SK-N-SH treated with all-trans-retinoic acid at 6 μM for 48 hours (cell line): Measurements from ENCODE around the gene CCDC85C.

ENCODE experiments used
- ATAC-seq: fragments of 200-7000 bp; cut with Tn5 transposase; 3 replicates; pipeline ENCODE4 v1.9.1; 2020; ENCODE audit warnings: mild to moderate bottlenecking, moderate library complexity
- ARNTL ChIP-seq: fragments of 450-650 bp; formaldehyde crosslinking; IDR thresholded peaks from 2 replicates; pipeline ENCODE4 v1.5.0; 2020; ENCODE audit warnings: low read depth, mild to moderate bottlenecking, moderate library complexity, borderline replicate concordance
- BACH2 ChIP-seq: fragments of 250-450 bp; sonication (Bioruptor Pico); IDR thresholded peaks from 2 replicates; pipeline ENCODE4 v1.9.0; 2021; ENCODE audit warnings: mild to moderate bottlenecking, borderline replicate concordance
- CREB5 ChIP-seq: fragments of 250-450 bp; sonication (Bioruptor Pico); IDR thresholded peaks from 2 replicates; pipeline ENCODE4 v1.5.1; 2020; ENCODE audit warnings: low read depth, mild to moderate bottlenecking, moderate library complexity
- CSDC2 ChIP-seq: fragments of 250-450 bp; sonication (Bioruptor Pico); IDR thresholded peaks from 2 replicates; pipeline ENCODE4 v1.5.0; 2020; ENCODE audit warnings: mild to moderate bottlenecking, moderate library complexity
- CSRNP3 ChIP-seq: fragments of 250-450 bp; sonication (Bioruptor Pico); IDR thresholded peaks from 2 replicates; pipeline ENCODE4 v1.5.1; 2021; ENCODE audit warnings: mild to moderate bottlenecking, moderate library complexity
- ESRRG ChIP-seq: fragments of 250-450 bp; sonication (Bioruptor Pico); IDR thresholded peaks from 2 replicates; pipeline ENCODE4 v1.6.1; 2021; ENCODE audit warnings: mild to moderate bottlenecking
- ISL1 ChIP-seq: fragments of 250-450 bp; sonication (Bioruptor Pico); IDR thresholded peaks from 2 replicates; pipeline ENCODE4 v2.1.2; 2022; ENCODE audit warnings: mild to moderate bottlenecking, moderate library complexity
- OSR1 ChIP-seq: fragments of 250-450 bp; sonication (Bioruptor Pico); IDR thresholded peaks from 2 replicates; pipeline ENCODE4 v1.8.0; 2022; ENCODE audit warnings: moderate library complexity, mild to moderate bottlenecking, inconsistent platforms
- POU6F1 ChIP-seq: fragments of 250-450 bp; sonication (Bioruptor Pico); IDR thresholded peaks from 2 replicates; pipeline ENCODE4 v1.8.0; 2021; ENCODE audit warnings: low read depth, mild to moderate bottlenecking, moderate library complexity, borderline replicate concordance
- PPARA ChIP-seq: fragments of 250-450 bp; sonication (Bioruptor Pico); IDR thresholded peaks from 2 replicates; pipeline ENCODE4 v1.5.0; 2020; ENCODE audit warnings: mild to moderate bottlenecking, borderline replicate concordance
- RARB ChIP-seq: fragments of 250-450 bp; sonication (Bioruptor Pico); IDR thresholded peaks from 2 replicates; pipeline ENCODE4 v1.8.0; 2021; ENCODE audit warnings: mild to moderate bottlenecking, moderate library complexity
- SNAI2 ChIP-seq: fragments of 250-450 bp; sonication (Bioruptor Pico); IDR thresholded peaks from 2 replicates; pipeline ENCODE4 v1.5.0; 2020; ENCODE audit warnings: mild to moderate bottlenecking, moderate library complexity
- TCF4 ChIP-seq: fragments of 250-450 bp; sonication (Bioruptor Pico); IDR thresholded peaks from 2 replicates; pipeline ENCODE4 v1.8.0; 2021; ENCODE audit warnings: mild to moderate bottlenecking, moderate library complexity, borderline replicate concordance
- TOX ChIP-seq: fragments of 250-450 bp; sonication (Bioruptor Pico); IDR thresholded peaks from 2 replicates; pipeline ENCODE4 v1.8.0; 2021; ENCODE audit warnings: mild to moderate bottlenecking, moderate library complexity, borderline replicate concordance
- TSHZ2 ChIP-seq: fragments of 250-450 bp; sonication (Bioruptor Pico); IDR thresholded peaks from 2 replicates; pipeline ENCODE4 v1.5.0; 2020; ENCODE audit warnings: mild to moderate bottlenecking, moderate library complexity
- ZNF70 ChIP-seq: fragments of 450-650 bp; formaldehyde crosslinking; IDR thresholded peaks from 2 replicates; pipeline ENCODE4 v1.5.0; 2020; ENCODE audit warnings: mild to moderate bottlenecking, moderate library complexity
- ZNF8 ChIP-seq: fragments of 450-650 bp; formaldehyde crosslinking; IDR thresholded peaks from 2 replicates; pipeline ENCODE4 v1.5.0; 2020; ENCODE audit warnings: mild to moderate bottlenecking, moderate library complexity

Gene CCDC85C

GRCh38 chr14:99569725-99570543 is 34.1 kb downstream of the CCDC85C start (continued):
- no peak for TF ChIP-seq CSDC2 (CRISPR knock-in tag)
- no peak for TF ChIP-seq RARB (CRISPR knock-in tag)

- peak; percentile 26 for ATAC-seq
- TF ChIP-seq ESRRG (CRISPR knock-in tag): no peak
Observed at GRCh38 chr14:99568567-99569560, 35.1 kb downstream of the CCDC85C start.

- no peak for ATAC-seq
- no peak for TF ChIP-seq ZNF8 (CRISPR knock-in tag)
- no peak for TF ChIP-seq CREB5
- TF ChIP-seq ISL1: no peak
- TF ChIP-seq TSHZ2 (CRISPR knock-in tag): no peak
- no peak for TF ChIP-seq CSRNP3
- no peak for TF ChIP-seq POU6F1 (CRISPR knock-in tag)
- no peak for TF ChIP-seq ARNTL
- no peak for TF ChIP-seq TCF4 (CRISPR knock-in tag)
- TF ChIP-seq TOX (CRISPR knock-in tag): no peak
- TF ChIP-seq SNAI2 (CRISPR knock-in tag): no peak
- no peak for TF ChIP-seq RARB (CRISPR knock-in tag)
- no peak for TF ChIP-seq OSR1
- no peak for TF ChIP-seq ZNF70 (CRISPR knock-in tag)
- no peak for TF ChIP-seq PPARA (CRISPR knock-in tag)
- TF ChIP-seq BACH2 (CRISPR knock-in tag): no peak
Observed at GRCh38 chr14:99566390-99567354, 37.3 kb downstream of the CCDC85C start.

GRCh38 chr14:99566009-99566389 is 38.0 kb downstream of the CCDC85C start:
- ATAC-seq: no peak
- no peak for TF ChIP-seq TCF4 (CRISPR knock-in tag)
